Measurements from ENCODE around the gene ACER3.
"Not testable (repeated sequence)": the region's sequence is repeated elsewhere in the genome, so short reads cannot be mapped to it uniquely, and the experiment has no call there.

Gene ACER3

DNA sequence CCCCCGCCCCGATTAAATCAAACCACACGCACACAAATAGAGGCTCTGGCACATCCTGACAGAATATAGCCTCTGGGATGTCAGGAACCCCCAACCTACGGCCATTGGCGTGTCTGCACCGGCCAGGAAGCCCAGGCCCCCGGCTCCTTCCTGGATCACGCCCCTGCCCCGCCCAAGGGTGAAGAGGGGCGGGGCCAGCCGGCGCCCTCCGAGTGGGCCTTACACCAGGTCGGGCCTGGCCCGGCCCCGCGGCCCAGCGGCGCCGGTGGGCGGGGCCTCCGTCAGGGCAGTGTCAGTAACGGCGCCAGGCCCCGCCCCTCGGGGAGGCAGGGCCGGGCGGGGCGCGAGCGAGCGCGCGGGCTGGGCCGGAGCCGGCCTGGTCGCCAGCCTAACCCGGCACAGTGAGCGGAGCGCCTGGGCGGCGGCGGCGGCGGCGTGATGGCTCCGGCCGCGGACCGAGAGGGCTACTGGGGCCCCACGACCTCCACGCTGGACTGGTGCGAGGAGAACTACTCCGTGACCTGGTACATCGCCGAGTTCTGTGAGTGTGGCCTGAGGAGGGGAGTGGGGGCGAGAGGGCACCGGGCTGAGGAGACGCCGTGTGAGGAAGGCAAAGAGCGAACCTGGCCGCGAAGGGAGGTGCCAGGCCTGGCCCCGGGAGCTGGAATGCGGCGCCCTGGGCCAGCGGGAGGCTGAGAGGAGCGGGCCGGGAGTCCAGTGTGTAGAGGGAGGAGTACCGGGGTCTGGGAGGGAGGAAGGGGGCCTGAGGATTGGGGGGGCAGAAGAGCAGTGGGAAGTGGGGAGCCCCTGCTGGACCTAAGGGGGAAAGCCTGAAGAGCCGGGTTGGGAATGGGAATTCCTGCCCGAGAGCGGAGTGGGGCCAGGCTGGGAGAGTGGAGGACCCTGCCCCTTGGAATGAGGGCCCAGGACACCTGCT, at the start of gene ACER3:
Gene ACER3, plus strand, starts transcription at position 380 of the 937 bp plus-strand sequence. Its CDS starts 59 bp downstream, at position 439.
- DNase-seq (ENCODE audit: low spot score in 2 of 2) (peak; percentile 71 to 73), ATAC-seq (ENCODE audit: low read depth) (peak; percentile 96)
- Mint-ChIP-seq H3K9me3 (peaks cover 1% of the 10 kb centered on the region), H3K4me1 (peaks cover 18% of the 10 kb centered on the region), H3K27me3 (no peaks in the 10 kb centered on the region), H3K27ac (peak within 1 kb of the TSS; percentile 81), H3K36me3 (no peaks in the 10 kb centered on the region), H3K4me3 (peak within 1 kb of the TSS; percentile 86)

DNA sequence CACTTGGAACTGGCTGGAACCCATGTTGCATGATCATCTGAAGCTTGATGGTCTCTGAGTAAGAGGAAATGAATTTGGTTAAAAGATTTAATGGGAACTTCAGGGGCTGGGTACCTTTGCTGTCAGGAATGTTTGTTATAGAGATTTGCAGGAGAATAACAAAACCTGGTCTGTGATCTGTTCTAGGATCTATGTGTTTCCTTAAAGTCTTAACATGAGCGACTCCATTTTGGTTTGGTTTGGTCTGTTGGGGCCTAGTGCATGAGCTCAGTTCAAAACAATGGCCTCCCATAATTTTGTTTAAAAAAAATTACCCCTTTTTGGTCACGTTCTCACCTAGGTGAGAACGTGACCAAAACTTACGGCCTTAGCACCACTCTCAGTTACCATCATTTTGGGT, 49.5 kb upstream of the ACER3 start:
- H3K4me3 Mint-ChIP-seq: no peak overlapping the region
- H3K4me1 Mint-ChIP-seq: peaks cover 4% of the 10 kb centered on the region
- H3K27ac Mint-ChIP-seq: no peak overlapping the region
- ATAC-seq (ENCODE audit: low read depth): no peak
- DNase-seq (ENCODE audit: low spot score in 2 of 2): no peak
- peaks cover 3% of the 10 kb centered on the region for H3K36me3 Mint-ChIP-seq
- H3K27me3 Mint-ChIP-seq: peaks cover 12% of the 10 kb centered on the region
- H3K9me3 Mint-ChIP-seq: peaks cover 6% of the 10 kb centered on the region

DNA sequence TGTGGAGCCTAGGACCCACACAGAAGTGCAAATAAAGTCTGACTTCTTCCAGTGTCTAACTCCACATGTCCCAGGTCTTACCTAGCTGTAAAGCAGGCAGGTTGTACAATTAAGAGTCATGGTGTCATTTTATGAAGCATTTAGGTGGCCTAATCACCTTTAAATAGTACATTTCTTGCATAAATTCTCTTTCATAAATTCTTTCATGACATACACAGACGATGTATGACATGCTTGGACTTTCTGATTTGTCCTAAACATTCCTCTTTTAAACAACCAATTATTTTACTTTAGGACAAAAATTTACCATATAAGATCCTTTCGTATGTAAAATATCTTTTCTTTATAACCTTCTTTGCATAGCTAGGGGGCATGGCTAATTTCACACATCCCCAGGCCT, 46.3 kb upstream of the ACER3 start:
- DNase-seq (ENCODE audit: low spot score in 2 of 2): no peak
- Mint-ChIP-seq H3K27ac (no peak overlapping the region), H3K36me3 (peaks cover 6% of the 10 kb centered on the region), H3K9me3 (peaks cover 14% of the 10 kb centered on the region), H3K4me1 (peaks cover 2% of the 10 kb centered on the region), H3K4me3 (no peak overlapping the region), H3K27me3 (peaks cover 1% of the 10 kb centered on the region)
- no peak for ATAC-seq (ENCODE audit: low read depth)

DNA sequence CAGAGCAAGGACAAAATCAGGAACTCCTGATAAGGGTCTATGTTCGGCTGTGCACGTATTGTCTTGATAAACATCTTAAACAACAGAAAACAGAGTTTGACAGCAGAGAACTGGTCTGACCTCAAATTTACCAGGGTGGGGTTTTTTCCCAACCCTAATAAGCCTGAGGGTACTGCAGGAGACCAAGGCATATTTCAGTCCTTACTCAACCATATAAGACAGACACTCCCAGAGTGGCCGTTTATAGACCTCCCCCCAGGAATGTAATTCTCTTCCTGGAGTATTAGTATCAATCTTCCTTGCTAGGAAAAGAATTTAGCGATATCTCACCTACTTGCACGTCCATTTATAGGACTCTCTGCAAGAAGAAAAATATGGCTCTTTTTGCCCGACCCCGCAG, 45.0 kb upstream of the ACER3 start:
- H3K4me1 Mint-ChIP-seq; DNase-seq (ENCODE audit: low spot score in 2 of 2); H3K27me3 Mint-ChIP-seq; H3K27ac Mint-ChIP-seq; ATAC-seq (ENCODE audit: low read depth); H3K36me3 Mint-ChIP-seq; H3K4me3 Mint-ChIP-seq: not testable (repeated sequence)
- peaks cover 15% of the 10 kb centered on the region for H3K9me3 Mint-ChIP-seq

DNA sequence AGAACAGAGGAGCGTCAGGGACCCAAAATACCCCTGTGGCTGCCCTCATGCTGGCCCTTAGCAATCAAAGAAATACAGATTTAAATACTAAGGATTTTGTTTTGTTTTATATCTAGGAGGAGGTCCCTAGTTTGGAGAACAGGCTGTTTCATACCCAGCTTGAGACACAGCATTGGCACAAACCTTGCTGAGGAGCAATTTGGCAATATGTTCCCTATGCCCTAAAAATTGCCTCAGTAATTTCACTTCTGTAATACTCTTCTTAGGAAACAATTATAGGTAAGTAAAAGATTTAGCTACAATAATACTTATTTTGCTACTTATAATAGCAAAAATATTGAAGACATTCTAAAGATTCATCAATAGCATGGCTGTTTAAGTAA, 40.5 kb upstream of the ACER3 start:
- peaks cover 5% of the 10 kb centered on the region for H3K4me1 Mint-ChIP-seq
- no peak overlapping the region for H3K4me3 Mint-ChIP-seq
- peaks cover 15% of the 10 kb centered on the region for H3K9me3 Mint-ChIP-seq
- peaks cover 7% of the 10 kb centered on the region for H3K36me3 Mint-ChIP-seq
- DNase-seq (ENCODE audit: low spot score in 2 of 2): no peak
- no peak for ATAC-seq (ENCODE audit: low read depth)
- H3K27me3 Mint-ChIP-seq: peaks cover 5% of the 10 kb centered on the region
- H3K27ac Mint-ChIP-seq: no peak overlapping the region

DNA sequence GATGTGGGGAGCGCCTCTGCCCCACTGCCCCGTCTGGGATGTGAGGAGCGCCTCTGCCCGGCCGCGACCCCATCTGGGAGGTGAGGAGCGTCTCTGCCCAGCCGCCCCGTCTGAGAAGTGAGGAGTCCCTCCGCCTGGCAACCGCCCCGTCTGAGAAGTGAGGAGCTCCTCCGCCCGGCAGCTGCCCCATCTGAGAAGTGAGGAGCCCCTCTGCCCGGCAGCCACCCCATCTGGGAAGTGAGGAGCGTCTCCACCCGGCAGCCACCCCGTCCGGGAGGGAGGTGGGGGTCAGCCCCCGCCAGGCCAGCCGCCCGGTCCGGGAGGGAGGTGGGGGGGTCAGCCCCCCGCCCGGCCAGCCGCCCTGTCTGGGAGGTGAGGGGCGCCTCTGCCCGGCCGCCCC, 39.3 kb upstream of the ACER3 start:
- not testable (repeated sequence) for H3K36me3 Mint-ChIP-seq; H3K9me3 Mint-ChIP-seq; H3K27me3 Mint-ChIP-seq; DNase-seq (ENCODE audit: low spot score in 2 of 2); H3K4me3 Mint-ChIP-seq; H3K27ac Mint-ChIP-seq; H3K4me1 Mint-ChIP-seq; ATAC-seq (ENCODE audit: low read depth)

DNA sequence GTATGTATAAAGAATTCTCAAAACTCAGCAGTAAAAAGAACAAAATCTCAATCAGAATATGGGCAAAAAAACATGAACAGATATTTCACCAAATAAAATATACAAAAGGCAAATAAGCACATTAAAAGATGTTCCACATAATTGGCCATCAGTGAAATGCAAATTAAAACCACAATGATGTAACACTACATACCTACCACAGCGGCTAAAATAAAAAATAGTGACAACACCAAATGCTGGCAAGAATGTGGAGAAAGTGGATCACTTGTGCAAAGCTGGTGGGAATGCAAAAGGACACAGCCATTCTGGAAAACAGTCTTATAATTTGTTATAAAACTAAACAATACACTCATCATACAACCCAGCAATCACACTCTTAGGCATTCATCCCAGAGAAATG, 38.3 kb upstream of the ACER3 start:
- H3K27me3 Mint-ChIP-seq: peaks cover 5% of the 10 kb centered on the region
- no peak overlapping the region for H3K4me3 Mint-ChIP-seq
- H3K4me1 Mint-ChIP-seq: peaks cover 7% of the 10 kb centered on the region
- peaks cover 2% of the 10 kb centered on the region for H3K9me3 Mint-ChIP-seq
- H3K36me3 Mint-ChIP-seq: peaks cover 2% of the 10 kb centered on the region
- ATAC-seq (ENCODE audit: low read depth) (no peak), DNase-seq (ENCODE audit: low spot score in 2 of 2) (no peak)
- no peak overlapping the region for H3K27ac Mint-ChIP-seq

DNA sequence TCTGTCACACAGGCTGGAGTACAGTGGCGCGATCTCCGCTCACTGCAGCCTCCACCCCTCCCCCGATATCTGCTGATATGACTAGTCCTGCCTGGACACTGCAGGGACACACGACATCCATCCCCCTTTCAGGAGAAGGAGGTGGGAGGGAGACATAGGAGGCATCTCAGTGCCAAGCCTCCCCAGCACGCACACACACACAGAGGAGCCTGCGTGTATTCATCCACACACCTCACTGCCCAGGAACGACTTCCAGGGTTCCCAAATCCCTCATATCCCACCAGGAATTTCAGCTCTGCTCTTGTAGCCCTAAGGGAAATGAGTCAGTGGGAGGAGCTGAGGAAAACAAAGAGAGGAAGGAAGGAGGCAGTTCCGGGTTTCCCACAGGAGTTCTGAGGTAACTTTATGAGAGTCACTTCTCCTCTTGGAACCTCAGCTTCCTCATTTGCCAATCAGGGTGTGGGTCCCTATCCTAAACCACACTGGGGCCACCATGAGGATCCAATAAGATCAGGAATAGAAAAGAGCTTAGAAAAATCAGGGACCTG, 37.2 kb upstream of the ACER3 start:
- ATAC-seq (ENCODE audit: low read depth): no peak
- Mint-ChIP-seq H3K27me3 (peaks cover 5% of the 10 kb centered on the region), H3K9me3 (peaks cover 2% of the 10 kb centered on the region), H3K4me1 (peaks cover 7% of the 10 kb centered on the region), H3K36me3 (peaks cover 2% of the 10 kb centered on the region), H3K4me3 (no peak overlapping the region), H3K27ac (no peak overlapping the region)
- no peak for DNase-seq (ENCODE audit: low spot score in 2 of 2)

DNA sequence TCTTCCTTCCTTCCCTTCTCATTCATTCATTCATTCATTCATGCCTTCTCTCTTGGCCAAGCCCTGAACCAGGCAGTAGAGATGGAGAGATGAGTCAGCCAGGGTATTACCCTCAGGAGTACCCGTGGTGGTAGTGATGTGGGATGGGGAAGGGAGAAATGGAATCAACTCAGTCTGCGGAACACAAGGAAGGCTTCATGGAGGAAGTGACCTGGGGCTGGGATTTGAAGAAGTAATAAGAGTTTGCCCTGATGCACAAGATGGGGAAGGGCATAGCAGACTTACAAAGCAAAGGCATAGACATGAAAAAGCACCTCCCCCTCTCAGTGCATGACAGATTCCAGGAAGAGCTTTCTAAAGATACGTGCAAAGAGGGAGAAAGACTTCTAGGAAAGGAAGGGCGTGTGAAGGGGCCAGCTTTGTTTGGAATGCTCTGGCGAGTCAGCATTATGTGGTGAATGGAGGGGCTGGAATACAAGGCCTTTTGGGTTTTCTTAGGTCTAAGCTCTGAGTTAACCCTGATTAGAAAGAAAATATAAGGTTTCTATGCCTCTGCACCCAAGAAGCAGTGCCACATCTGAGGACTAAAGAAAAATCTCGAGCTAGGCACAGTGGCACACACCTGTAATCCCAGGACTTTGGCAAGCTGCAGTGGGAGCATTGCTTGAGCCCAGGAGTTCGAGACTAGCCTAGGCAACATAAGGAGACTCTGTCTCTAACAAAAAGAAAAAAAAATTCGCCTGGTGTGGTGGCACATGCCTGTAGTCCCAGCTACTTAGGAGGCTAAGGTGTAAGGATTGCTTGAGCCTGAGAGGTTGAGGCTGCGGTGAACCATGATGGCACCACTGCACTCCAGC, 36.4 kb upstream of the ACER3 start:
- Mint-ChIP-seq H3K27me3 (peaks cover 4% of the 10 kb centered on the region), H3K4me3 (no peak overlapping the region), H3K9me3 (peaks cover 2% of the 10 kb centered on the region), H3K27ac (no peak overlapping the region), H3K36me3 (peaks cover 2% of the 10 kb centered on the region), H3K4me1 (peaks cover 7% of the 10 kb centered on the region)
- ATAC-seq (ENCODE audit: low read depth) (no peak), DNase-seq (ENCODE audit: low spot score in 2 of 2) (no peak)

DNA sequence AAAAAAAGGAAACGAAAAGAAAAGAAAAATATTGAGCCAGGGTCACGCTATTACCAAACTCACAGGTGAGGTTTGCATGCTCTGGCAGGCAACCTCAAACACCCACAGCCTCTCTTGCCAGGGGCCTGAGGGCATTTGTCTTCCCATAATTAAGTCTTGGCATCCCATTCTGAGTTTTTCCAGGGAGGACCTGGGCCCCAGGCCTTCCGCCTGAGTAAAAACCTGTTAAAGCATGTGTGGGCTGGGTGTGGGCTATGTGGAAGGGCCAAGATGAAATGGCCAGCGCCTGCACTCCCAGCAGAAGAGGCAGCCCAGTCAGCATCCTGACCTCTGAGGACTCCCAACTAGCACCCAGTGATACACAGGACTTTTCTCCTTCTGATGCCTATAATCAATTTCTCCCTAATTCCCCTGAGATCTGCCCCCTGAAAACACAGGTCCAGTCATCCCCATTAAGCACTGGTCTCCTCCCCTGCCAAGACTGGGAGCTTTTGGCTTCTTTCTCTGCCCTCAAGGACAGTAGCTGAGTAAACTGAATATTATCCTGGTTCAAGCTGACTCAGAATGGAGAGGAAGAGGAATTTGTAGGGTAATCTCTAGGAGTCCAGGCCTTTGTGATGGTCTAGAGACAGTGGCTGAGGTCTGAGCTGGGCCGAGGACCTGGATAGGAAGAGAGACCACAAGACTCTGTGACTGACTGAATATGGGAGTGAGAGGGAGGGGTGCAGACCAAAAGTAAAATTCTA, 35.6 kb upstream of the ACER3 start:
- no peak for DNase-seq (ENCODE audit: low spot score in 2 of 2)
- no peaks in the 10 kb centered on the region for H3K27me3 Mint-ChIP-seq
- H3K27ac Mint-ChIP-seq: no peak overlapping the region
- no peak for ATAC-seq (ENCODE audit: low read depth)
- no peaks in the 10 kb centered on the region for H3K36me3 Mint-ChIP-seq
- no peaks in the 10 kb centered on the region for H3K9me3 Mint-ChIP-seq
- peaks cover 7% of the 10 kb centered on the region for H3K4me1 Mint-ChIP-seq
- no peak overlapping the region for H3K4me3 Mint-ChIP-seq

DNA sequence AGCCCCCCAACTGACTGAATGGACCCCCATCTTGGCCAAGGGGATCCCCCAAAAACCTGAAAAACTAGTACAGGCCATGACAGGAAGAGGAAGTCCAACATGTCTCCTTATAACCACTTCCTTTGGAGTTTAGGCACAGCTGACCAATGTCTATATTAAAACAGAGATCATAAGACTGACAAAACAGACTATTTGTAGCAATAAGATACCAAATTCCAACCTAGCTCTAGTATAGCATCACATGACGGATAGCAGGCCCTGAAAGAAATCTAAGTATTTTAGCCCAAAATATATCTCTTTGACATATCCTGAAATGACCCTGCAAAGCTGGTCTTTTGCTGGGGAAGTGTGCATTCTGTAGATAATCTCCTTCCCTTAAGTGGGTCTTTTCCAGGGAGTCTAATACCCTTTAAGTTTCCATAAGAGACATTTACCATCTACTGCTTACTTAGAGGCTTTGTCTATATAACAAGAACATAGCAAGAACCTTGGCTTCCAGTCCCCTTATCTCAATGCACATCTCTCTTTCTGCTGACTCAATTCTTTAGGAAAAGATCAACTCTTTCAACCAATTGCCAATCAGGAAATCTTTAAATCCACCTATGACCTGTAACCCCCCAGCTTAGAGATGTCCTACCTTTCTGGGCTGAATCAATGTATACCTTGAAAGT, 34.9 kb upstream of the ACER3 start:
- H3K4me1 Mint-ChIP-seq: peaks cover 7% of the 10 kb centered on the region
- H3K27ac Mint-ChIP-seq: no peak overlapping the region
- DNase-seq (ENCODE audit: low spot score in 2 of 2): no peak
- no peaks in the 10 kb centered on the region for H3K9me3 Mint-ChIP-seq
- H3K36me3 Mint-ChIP-seq: no peaks in the 10 kb centered on the region
- peaks cover under 1% of the 10 kb centered on the region for H3K27me3 Mint-ChIP-seq
- no peak overlapping the region for H3K4me3 Mint-ChIP-seq
- ATAC-seq (ENCODE audit: low read depth): no peak

DNA sequence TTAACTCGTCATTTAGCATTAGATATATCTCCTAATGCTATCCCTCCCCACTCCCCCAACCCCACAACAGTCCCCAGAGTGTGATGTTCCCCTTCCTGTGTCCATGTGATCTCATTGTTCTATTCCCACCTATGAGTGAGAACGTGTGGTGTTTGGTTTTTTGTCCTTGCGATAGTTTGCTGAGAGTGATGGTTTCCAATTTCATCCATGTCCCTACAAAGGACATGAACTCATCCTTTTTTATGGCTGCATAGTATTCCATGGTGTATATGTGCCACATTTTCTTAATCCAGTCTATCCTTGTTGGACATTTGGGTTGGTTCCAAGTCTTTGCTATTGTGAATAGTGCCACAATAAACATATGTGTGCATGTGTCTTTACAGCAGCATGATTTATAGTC, 34.2 kb upstream of the ACER3 start:
- H3K27ac Mint-ChIP-seq; H3K27me3 Mint-ChIP-seq; ATAC-seq (ENCODE audit: low read depth); H3K9me3 Mint-ChIP-seq; DNase-seq (ENCODE audit: low spot score in 2 of 2); H3K36me3 Mint-ChIP-seq; H3K4me3 Mint-ChIP-seq; H3K4me1 Mint-ChIP-seq: not testable (repeated sequence)

DNA sequence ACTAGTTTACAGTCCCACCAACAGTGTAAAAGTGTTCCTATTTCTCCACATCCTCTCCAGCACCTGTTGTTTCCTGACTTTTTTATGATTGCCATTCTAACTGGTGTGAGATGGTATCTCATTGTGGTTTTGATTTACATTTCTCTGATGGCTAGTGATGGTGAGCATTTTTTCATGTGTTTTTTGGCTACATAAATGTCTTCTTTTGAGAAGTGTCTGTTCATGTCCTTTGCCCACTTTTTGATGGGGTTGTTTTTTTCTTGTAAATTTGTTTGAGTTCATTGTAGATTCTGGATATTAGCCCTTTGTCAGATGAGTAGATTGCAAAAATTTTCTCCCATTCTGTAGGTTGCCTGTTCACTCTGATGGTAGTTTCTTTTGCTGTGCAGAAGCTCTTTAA, 33.7 kb upstream of the ACER3 start:
- H3K4me3 Mint-ChIP-seq; DNase-seq (ENCODE audit: low spot score in 2 of 2); H3K36me3 Mint-ChIP-seq; H3K4me1 Mint-ChIP-seq; H3K9me3 Mint-ChIP-seq; ATAC-seq (ENCODE audit: low read depth); H3K27ac Mint-ChIP-seq; H3K27me3 Mint-ChIP-seq: not testable (repeated sequence)

Measured in memory B cell (primary cell).